Fibroblast of skin of right biceps (primary cell): ENCODE measurements around the gene GALNT6.

Experiments used
- DNase-seq: peaks from one replicate; pipeline ENCODE4 v3.0.0-alpha.2; 2013

GALNT6 gene

GRCh38 chr12:51379571-51379970 lies 11.6 kb downstream of the GALNT6 start:
- DNase-seq, result no peak

DNA sequence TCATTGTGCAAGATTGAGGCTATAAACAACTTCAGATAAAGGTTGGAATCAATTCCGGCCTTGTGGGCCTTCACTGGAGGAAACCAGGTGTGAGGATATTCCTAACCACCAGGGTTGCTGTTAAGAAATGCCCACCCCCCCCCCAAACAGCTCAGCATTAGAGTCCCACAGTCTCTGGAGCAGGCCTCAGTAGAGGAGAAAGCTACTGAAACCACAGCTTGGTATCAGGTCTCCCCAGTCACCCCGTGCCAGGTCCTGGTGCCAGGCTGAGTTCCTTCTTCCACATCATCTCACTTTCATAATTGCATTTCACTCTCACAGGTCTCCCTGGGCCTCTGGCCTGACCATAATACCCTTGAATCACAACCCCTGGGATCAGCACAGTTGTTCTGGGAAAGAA lies 12.5 kb downstream of the GALNT6 start:
- no peak for DNase-seq

GRCh38 chr12:51377099-51377984 lies 13.9 kb downstream of the GALNT6 start:
- DNase-seq, result no peak

DNA sequence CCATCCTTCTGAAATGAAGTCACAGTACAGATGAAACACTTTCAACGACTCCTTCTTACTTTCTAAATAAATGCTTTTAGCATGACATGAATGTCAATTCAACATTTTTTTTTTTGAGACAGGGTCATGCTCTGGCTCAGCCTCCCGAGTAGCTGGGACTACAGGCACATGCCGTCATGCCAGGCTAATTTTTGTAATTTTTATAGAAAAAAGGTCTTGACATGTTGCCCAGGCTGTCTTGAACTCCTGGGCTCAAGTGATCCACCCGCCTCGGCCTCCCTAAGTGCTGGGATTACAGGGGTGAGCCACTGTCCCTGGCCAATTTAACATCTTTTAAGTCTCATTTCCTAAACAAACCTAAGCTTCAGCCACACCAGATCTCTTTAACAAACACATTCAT lies 16.4 kb downstream of the GALNT6 start:
- DNase-seq, result no peak

DNA sequence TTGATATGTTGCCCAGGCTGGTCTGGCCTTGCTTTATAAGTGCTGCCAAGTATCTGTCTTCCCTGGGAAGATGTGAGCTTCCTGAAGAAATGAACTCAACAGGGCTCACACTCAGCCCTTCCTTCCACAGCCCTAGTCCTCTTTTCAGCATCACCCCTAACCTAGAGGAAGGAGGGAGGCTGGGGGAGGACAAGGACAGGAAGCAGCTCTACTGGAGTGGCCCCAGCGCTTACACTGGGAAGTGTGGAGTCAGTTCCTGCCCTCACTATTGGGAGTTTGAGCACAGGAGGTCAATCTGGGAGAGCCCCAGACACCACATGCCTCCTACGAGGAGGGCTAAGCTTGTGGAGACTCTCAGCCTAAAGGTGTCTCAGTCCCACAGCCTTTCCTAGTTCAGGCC lies 16.8 kb downstream of the GALNT6 start:
- DNase-seq, result no peak

DNA sequence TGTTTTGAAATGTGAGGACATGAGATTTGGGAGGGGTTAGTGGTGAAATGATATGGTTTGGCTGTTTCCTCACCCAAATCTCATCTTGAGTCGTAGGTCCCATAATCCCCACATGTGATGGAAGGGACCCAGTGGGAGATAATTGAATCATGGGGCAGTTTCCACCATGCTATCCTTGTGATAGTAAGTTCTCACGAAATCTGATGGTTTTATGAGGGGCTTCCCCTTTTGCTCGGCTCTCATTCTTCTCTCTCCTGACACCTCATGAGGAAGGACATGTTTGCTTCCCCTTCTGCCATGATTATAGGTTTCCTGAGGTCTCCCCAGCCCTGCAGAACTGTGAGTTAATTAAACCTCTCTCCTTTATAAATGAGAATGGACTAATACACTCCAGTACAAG lies 18.0 kb downstream of the GALNT6 start:
- DNase-seq, result no peak

- no peak for DNase-seq
Measured at GRCh38 chr12:51372021-51372420, 19.2 kb downstream of the GALNT6 start.

GRCh38 chr12:51371295-51371953 lies 19.8 kb downstream of the GALNT6 start:
- peak; percentile 97 for DNase-seq

DNA sequence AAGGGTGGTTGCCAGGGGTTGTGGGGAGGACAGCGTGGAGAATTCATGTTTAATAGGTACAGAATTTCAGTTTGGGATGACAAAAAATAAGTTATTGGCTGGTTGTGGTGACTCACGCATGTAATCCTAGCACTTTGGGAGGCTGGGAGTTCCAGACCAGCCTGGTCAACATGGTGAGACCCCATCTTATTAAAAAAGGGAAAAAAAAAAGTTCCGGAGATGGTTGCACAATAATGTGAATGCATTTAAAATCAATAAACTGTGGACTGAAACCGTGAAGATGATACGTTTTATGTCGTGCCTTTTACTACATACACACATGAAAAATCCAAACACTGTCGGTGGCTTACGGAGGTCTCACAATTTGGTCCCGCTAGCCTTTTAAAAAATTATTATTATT lies 20.5 kb downstream of the GALNT6 start:
- DNase-seq, result no peak

GRCh38 chr12:51369581-51369980 lies 21.6 kb downstream of the GALNT6 start:
- no peak for DNase-seq

GRCh38 chr12:51368640-51369517 lies 22.3 kb downstream of the GALNT6 start:
- DNase-seq, result no peak

DNA sequence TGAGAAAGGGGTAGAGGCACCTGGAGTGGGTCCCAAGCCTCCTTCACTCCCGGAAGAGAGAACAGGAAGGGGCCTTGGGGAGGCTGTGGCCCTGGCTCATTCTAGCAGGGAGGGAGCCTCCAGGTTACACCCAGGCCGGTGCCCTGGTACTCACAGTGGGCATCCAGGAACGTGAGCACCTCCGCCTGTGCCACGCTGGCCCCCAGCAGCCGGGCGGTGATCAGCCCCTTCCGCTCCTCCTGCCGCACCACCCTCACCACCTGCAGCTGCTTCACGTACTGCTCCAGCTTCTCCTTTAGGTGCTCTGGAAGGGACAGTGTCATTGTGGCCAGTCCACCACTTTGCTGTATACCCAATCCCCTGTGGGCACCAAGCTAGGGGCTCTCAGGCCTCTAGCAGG lies 25.9 kb downstream of the GALNT6 start:
- DNase-seq, result no peak

GRCh38 chr12:51364001-51364400 lies 27.2 kb downstream of the GALNT6 start:
- DNase-seq, result no peak

DNA sequence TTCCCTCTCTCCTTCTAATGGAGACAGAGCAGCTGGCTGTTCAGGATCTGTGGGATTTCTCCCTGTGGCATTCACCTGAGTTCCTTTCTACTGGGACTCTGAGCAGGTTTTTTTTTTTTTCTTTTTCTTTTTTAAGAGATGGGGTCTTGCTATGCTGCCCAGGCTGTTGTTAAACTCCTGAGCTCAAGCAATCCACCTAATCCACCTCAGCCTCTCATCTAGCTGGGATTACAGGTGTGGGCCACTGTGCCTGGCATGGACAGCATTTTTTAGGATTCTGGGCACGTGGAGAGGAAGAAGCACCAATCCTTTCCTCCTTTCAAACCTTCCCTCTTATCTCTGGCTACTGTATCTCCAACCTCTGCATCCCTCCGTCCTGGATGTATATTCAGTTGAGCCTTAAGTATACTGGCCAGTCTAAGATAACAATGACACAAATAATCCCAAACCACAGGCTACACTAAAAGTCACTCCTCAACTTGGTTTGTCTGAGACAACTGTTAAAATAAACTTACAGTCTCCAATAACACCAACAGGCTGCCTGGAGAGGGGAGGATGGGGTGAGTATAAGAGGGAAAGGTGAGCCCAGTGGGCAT lies 28.4 kb downstream of the GALNT6 start:
- DNase-seq, result no peak

- DNase-seq, result no peak
Measured at GRCh38 chr12:51362307-51362706, 28.9 kb downstream of the GALNT6 start.

GRCh38 chr12:51361161-51362016 lies 29.8 kb downstream of the GALNT6 start:
- DNase-seq, result no peak

GRCh38 chr12:51360315-51360714 lies 30.9 kb downstream of the GALNT6 start:
- no peak for DNase-seq

DNA sequence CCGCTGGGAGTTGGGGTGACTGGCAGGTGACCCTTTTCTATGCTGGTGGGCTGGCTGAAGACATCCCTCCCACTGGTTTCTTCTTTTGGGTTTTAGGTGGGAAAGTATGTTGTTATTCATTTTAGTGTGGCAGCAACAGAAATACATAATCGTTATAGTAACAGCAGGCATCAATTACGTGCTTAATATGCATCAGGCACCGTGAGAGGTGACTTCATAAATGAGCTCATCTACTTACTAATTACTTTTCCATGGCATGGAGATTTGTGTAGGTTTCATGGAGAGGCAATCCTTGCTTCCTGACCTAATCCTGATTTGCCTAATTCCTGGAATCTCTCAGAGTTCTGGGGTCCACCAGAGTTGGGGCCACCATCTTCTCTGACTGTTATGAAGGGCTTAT lies 31.4 kb downstream of the GALNT6 start:
- DNase-seq, result peak; percentile 14

DNA sequence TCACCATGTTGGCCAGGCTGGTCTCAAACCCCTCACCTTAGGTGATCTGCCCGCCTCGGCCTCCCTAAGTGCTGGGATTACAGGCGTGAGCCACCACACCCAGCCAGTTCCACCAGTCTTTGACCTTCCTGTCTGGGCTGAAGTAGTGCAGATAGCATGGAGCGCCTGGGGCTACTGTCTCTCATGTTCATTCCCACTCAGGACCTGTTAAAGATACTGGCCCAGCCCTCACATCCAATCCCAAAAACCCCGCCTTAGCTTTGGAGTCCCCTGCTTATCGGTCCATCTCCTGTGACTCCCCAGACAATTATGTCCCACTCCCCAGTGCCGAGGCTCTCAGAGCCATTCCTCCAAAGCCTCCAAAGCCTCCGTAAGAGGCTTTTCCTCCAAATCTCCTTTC lies 32.7 kb downstream of the GALNT6 start:
- no peak for DNase-seq

DNA sequence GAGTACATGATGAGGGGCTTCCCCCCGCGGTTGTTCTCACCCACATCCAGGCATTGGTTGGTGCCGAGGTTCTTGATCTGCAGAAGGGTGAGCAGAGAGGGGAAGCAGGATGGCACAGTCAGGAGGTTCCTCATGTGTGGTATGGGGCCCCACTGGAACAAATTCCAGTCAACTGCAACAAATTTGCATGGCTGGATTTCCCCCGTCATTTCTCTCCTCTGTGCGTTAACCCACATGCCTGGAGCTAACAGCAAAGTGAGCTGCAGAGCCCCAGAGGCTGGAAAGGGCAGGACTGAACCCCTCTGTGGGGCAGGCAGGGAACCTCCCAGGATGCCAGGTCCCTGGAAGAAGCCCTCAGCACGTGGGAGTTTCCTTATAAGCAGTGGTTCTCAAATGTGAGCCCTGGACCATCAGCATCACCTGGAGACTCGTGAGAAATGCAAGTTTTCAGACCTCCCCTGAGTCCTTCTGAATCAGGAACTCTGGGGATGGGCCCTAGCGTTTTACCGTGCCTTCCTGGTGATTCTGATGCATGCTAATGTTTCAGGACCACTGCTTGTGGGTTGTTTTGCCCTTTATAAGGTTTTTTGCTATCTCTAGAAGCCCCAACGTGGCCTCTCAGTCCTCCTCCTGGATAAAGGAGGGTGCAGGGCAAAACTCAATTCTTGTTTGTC lies 33.7 kb downstream of the GALNT6 start:
- DNase-seq, result no peak

DNA sequence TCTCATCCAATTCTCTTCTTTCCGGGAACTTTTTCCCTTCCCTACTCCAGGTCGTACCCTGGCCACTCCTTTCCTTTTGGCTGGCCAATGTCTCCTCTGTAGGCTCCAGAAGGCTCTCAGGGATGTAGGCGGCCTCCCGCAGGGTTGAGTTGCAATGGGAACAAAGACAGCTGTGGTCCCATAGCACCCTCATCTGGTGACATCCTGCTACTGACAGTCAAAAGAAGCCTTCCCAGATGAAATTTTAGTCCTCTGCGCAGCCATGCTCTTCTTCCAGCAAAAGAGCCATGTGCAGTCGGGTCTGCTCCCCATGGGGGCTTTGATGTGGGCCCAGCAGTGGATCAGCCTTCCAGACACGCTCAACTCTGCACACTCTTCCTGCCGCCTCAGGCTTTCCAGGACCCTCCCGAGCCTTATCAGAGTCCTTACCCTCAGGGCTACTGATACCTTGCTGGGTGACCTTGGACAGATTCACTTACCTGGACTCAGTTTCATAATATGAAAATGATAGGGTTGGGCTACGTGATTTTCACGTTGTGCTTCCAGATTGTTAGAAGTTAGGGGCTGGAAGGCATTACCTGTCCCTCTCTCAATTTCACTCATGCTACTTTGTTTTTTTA lies 39.2 kb downstream of the GALNT6 start:
- DNase-seq, result peak; percentile 61
